Ramos (cell line): ENCODE results near the gene IFFO2.
"Not testable (repeated sequence)": the region's sequence is repeated elsewhere in the genome, so short reads cannot be mapped to it uniquely, and the experiment has no call there.

Experiments used
- in situ Hi-C: fragments of 300-500 bp; cut with MboI; formaldehyde crosslinking; loops from one replicate; pipeline ENCODE4 v1.14.3; 2022; ENCODE audit warnings: low sequenced_read_pairs; ENCODE audit not compliant: unreplicated experiment

Gene IFFO2

GRCh38 chr1:18881642-18882431 lies 74.6 kb downstream of the IFFO2 start:
- in situ Hi-C loops, result no loop called here

GRCh38 chr1:18881164-18881563 lies 75.3 kb downstream of the IFFO2 start:
- in situ Hi-C loops, result no loop called here

GRCh38 chr1:18880585-18880984 lies 75.9 kb downstream of the IFFO2 start:
- in situ Hi-C loops, result no loop called here

GRCh38 chr1:18879791-18880309 lies 76.6 kb downstream of the IFFO2 start:
- in situ Hi-C loops, result no loop called here

GRCh38 chr1:18879215-18879790 lies 77.2 kb downstream of the IFFO2 start:
- in situ Hi-C loops, result no loop called here

- in situ Hi-C loops, result no loop called here
Measured at GRCh38 chr1:18878538-18879214, 77.8 kb downstream of the IFFO2 start.

- in situ Hi-C loops, result no loop called here
Measured at GRCh38 chr1:18877282-18877681, 79.2 kb downstream of the IFFO2 start.

GRCh38 chr1:18876210-18876609 lies 80.3 kb downstream of the IFFO2 start:
- in situ Hi-C loops, result no loop called here

GRCh38 chr1:18875796-18876128 lies 80.7 kb downstream of the IFFO2 start:
- in situ Hi-C loops, result no loop called here

- in situ Hi-C loops, result no loop called here
Measured at GRCh38 chr1:18875107-18875795, 81.2 kb downstream of the IFFO2 start.

- in situ Hi-C loops, result no loop called here
Measured at GRCh38 chr1:18874600-18874999, 81.9 kb downstream of the IFFO2 start.

- in situ Hi-C loops, result no loop called here
Measured at GRCh38 chr1:18874036-18874435, 82.4 kb downstream of the IFFO2 start.

- in situ Hi-C loops, result no loop called here
Measured at GRCh38 chr1:18872071-18872611, 84.3 kb downstream of the IFFO2 start.

GRCh38 chr1:18871401-18872070 lies 84.9 kb downstream of the IFFO2 start:
- in situ Hi-C loops, result no loop called here

GRCh38 chr1:18870957-18871356 lies 85.5 kb downstream of the IFFO2 start:
- in situ Hi-C loops, result no loop called here

GRCh38 chr1:18870595-18870865 lies 85.9 kb downstream of the IFFO2 start:
- in situ Hi-C loops, result not testable (repeated sequence)

- in situ Hi-C loops, result no loop called here
Measured at GRCh38 chr1:18869847-18870594, 86.5 kb downstream of the IFFO2 start.

- in situ Hi-C loops, result no loop called here
Measured at GRCh38 chr1:18868801-18869424, 87.6 kb downstream of the IFFO2 start.

- in situ Hi-C loops, result no loop called here
Measured at GRCh38 chr1:18868354-18868753, 88.1 kb downstream of the IFFO2 start.
